ENCODE measurements around the gene CARMIL1. TPM values are rescaled to one million over a fixed set of nuclear protein-coding genes. Genes with fewer than 3 reads are reported as not detected.

Gene CARMIL1
- total and polyA plus RNA-seq, 2 of the 8 experiments (the other 6 are each of a cell fraction or from before 2014, with no cell fraction given): 20.3 to 40.4 TPM

DNA sequence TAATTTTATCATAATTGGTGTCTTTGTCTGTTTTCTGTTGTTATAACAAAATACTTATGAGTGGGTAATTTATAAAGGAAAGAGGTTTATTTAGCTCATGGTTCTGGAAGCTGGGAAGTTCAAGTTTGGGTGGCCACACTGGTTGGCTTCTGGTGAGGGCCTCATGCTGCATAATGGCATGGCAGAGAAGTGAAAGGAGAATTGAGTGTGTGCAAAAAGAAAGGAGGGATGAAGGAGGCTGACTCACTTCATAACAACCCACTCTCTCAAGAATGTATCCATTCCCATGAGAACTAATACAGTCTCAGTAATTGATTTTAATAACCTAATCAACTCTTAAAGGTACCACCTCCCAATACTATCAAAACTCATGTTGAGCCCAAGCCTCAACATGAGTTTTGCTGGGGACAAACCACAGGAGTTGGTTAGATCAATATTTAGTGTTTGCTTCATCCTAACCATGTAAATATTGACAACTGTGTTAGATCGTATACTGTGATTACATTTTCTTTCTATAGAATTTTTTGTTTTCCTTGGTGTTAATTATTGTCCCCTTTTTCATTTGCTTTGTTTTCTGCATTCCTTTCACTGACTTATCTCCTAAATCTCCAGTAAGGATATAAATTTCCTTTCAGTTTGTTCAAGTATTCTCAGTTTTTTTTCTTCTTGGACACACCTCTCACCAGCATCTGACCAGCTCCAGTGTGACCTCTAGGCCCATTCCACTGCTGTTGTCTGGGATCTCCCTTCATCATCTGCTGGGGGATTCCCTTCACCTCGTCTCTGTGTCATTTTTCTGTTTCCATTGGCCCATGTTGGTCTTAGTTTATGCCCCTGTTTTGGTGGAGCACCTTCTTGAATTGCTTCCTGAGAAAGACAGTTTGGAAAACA lies 318.0 kb downstream of the CARMIL1 start:
- H3K56ac ChIP-seq (replicated peaks; ENCODE audit: insufficient read length, low read depth, low read length): peak overlapping the region; percentile 22
- 84% methylated on average over 2 of the region's 2 CpGs; no CpG with 5 or more reads in 1 of the 2 experiments for WGBS, 2 experiments (ENCODE audit: extremely low coverage in 1 of 2, insufficient coverage in 1 of 2, insufficient read length in 1 of 2, insufficient replicate concordance in 2 of 2, low coverage in 1 of 2, low lambda C conversion rate in 2 of 2, missing lambda C conversion rate in 1 of 2)
- H3K27ac ChIP-seq (ENCODE audit: low read depth, low read length): no peak overlapping the region
- H3K4me1 ChIP-seq (replicated peaks in 1 of 4; ENCODE audit: control insufficient read depth in 3 of 4, insufficient read depth in 4 of 4, low read length in 3 of 4): no peaks in the 10 kb centered on the region
- H3K27me3 ChIP-seq (replicated peaks in 1 of 4; ENCODE audit: control insufficient read depth in 3 of 4, extremely low read depth in 1 of 4, insufficient read depth in 3 of 4, low read length in 3 of 4): no peaks in the 10 kb centered on the region
- H3K36me3 ChIP-seq (ENCODE audit: control insufficient read depth in 2 of 4, insufficient read depth in 4 of 4, low read length in 3 of 4): peaks cover 0 to 17% (median 11%) of the 10 kb centered on the region in 4 experiments; a peak in 6 of 8 replicates
- no peak overlapping the region for H4K8ac ChIP-seq (ENCODE audit: extremely low read depth, insufficient read depth, low read length)
- no peak overlapping the region for H2AFZ ChIP-seq (ENCODE audit: low read length)
- no peak for DNase-seq (ENCODE audit: low read depth in 1 of 2, low spot score in 2 of 2)
- no peak overlapping the region for H3K18ac ChIP-seq (ENCODE audit: extremely low read depth, low read length)
- H3K23me2 ChIP-seq (ENCODE audit: low read depth, low read length): no peaks in the 10 kb centered on the region; the same call in 1 of the 2 replicates
- no peak overlapping the region for H4K91ac ChIP-seq (replicated peaks; ENCODE audit: insufficient read length, low read length)
- no peak overlapping the region for H3K23ac ChIP-seq (ENCODE audit: insufficient read length)
- no peak overlapping the region for H3K4ac ChIP-seq (replicated peaks; ENCODE audit: insufficient read length, low read depth, low read length)
- no peak overlapping the region for H4K5ac ChIP-seq (ENCODE audit: insufficient read length, low read depth, low read length)
- ChIA-PET CTCF (ENCODE audit: partially characterized antibody) (interaction anchor here (0.6 to 1.4 kb wide), 2 partner anchors 10 to 334 kb away, joined by 3 to 4 read pairs; no protein-coding TSS in a partner anchor), POLR2A (ENCODE audit: partially characterized antibody) (no interaction called here)
- H4K20me1 ChIP-seq (replicated peaks in 1 of 2; ENCODE audit: control insufficient read depth in 1 of 2, insufficient read depth in 2 of 2, low read length in 2 of 2): no peaks in the 10 kb centered on the region
- no peak overlapping the region for H2BK5ac ChIP-seq (ENCODE audit: low read depth, low read length)
- H3K9me3 ChIP-seq (ENCODE audit: insufficient read depth in 2 of 2, low read depth in 1 of 2, low read length in 1 of 2): no peaks in the 10 kb centered on the region
- no peak overlapping the region for H3K9ac ChIP-seq (replicated peaks in 1 of 4; ENCODE audit: extremely low read depth in 1 of 4, low read depth in 3 of 4, low read length in 3 of 4)
- H2BK20ac ChIP-seq (ENCODE audit: low read length): no peak overlapping the region
- TF ChIP-seq JUN (IDR thresholded peaks at IDR 0.05; ENCODE audit: low read depth, low read length): no peak
- no peak for TF ChIP-seq CREB1 (IDR thresholded peaks at IDR 0.05)
- no peak for TF ChIP-seq SIRT6 (IDR thresholded peaks at IDR 0.05; ENCODE audit: low read length)
- TF ChIP-seq KDM4A (IDR thresholded peaks at IDR 0.05; ENCODE audit: low read depth, low read length, severe bottlenecking): no peak
- no peak for TF ChIP-seq ASH2L (IDR thresholded peaks at IDR 0.05; ENCODE audit: low read length)
- peak overlapping the region; percentile 65 for H2BK120ac ChIP-seq (replicated peaks; ENCODE audit: low read depth, low read length)
- H3K79me1 ChIP-seq (ENCODE audit: low read depth, low read length): no peaks in the 10 kb centered on the region
- no peak overlapping the region for H3K14ac ChIP-seq (ENCODE audit: insufficient read length)
- H2BK12ac ChIP-seq (ENCODE audit: low read depth, low read length): no peak overlapping the region
- no peak overlapping the region for H2AK5ac ChIP-seq (ENCODE audit: low read depth, low read length)
- no peak overlapping the region for H3K4me2 ChIP-seq (ENCODE audit: insufficient read depth in 1 of 2, low read depth in 2 of 2, low read length in 2 of 2)
- no peak overlapping the region for H2BK15ac ChIP-seq (ENCODE audit: low read length)
- no peaks in the 10 kb centered on the region for H3K79me2 ChIP-seq (ENCODE audit: control insufficient read depth in 1 of 2, insufficient read depth in 2 of 2, low read length in 2 of 2)
- H3K4me3 ChIP-seq (ENCODE audit: extremely low read depth in 1 of 4, insufficient read depth in 2 of 4, low read depth in 3 of 4, low read length in 4 of 4): no peak overlapping the region
- no peak for FAIRE-seq

Measured in H1 (cell line).